ENCODE results near the gene CCBE1.

Gene CCBE1

GRCh38 chr18:59736061-59736460 lies 38.8 kb upstream of the CCBE1 start:
- TF ChIP-seq CTCF (IDR thresholded peaks at IDR 0.05; ENCODE audit: low read depth, low read length): no peak
- H3K4me3 ChIP-seq (replicated peaks in 1 of 2; ENCODE audit: low read depth in 2 of 2, low read length in 2 of 2): no peak overlapping the region
- DNase-seq (ENCODE audit: low read depth in 2 of 2): peak in 1 of 2 donors; percentile 17

DNA sequence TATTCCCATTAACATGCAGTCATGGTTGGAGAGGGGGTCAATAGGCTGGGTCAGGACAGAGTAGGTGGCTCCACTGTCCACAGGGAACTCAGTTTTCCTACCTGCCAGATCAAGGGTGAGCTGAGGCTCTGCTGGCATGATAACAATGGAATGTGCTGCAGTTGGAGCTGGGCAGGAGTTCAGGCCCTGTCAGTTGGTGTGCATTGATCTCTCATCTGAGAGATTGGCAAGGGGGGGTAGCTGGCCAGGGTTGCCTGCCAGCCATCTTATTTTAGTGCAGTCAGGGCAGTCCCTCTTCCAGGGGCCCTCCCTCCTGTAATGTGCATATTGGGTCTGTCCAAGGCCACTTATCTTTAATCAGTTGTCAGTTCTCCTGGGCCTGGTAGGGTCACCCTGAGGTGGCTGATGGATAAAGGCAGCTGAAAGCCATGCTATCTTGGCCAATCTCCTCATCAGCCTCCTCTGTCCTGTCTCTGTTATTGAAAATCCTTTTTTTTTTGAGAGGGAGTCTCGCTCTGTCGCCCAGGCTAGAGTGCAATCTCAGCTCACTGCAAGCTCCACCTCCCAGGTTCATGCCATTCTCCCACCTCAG lies 38.1 kb upstream of the CCBE1 start:
- no peak for TF ChIP-seq CTCF (IDR thresholded peaks at IDR 0.05; ENCODE audit: low read depth, low read length)
- DNase-seq (ENCODE audit: low read depth in 2 of 2): no peak
- no peak overlapping the region for H3K4me3 ChIP-seq (replicated peaks in 1 of 2; ENCODE audit: low read depth in 2 of 2, low read length in 2 of 2)

DNA sequence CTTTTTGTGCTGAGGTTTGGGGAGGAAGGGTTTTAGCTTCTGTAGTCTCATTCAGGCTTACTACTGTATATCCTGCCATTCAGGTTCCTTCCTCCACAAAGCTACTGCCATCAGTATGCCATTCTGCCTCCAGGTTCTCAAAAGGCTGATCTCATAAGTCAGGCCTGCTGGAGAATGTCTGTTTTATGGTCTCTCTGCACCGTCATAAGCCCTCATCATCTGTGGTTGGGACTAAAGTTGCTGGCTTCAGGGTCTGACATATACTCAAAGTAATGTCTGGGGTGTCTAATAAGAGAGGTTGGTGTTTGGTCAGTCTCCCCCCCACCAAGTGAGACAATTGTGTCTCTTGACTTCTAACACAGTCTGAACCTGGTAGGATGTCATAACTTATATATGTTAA lies 36.2 kb upstream of the CCBE1 start:
- no peak overlapping the region for H3K4me3 ChIP-seq (replicated peaks in 1 of 2; ENCODE audit: low read depth in 2 of 2, low read length in 2 of 2)
- no peak for DNase-seq (ENCODE audit: low read depth in 2 of 2)
- no peak for TF ChIP-seq CTCF (IDR thresholded peaks at IDR 0.05; ENCODE audit: low read depth, low read length)

GRCh38 chr18:59730896-59731295 lies 33.7 kb upstream of the CCBE1 start:
- no peak overlapping the region for H3K4me3 ChIP-seq (replicated peaks in 1 of 2; ENCODE audit: low read depth in 2 of 2, low read length in 2 of 2)
- no peak for DNase-seq (ENCODE audit: low read depth in 2 of 2)
- TF ChIP-seq CTCF (IDR thresholded peaks at IDR 0.05; ENCODE audit: low read depth, low read length): no peak

DNA sequence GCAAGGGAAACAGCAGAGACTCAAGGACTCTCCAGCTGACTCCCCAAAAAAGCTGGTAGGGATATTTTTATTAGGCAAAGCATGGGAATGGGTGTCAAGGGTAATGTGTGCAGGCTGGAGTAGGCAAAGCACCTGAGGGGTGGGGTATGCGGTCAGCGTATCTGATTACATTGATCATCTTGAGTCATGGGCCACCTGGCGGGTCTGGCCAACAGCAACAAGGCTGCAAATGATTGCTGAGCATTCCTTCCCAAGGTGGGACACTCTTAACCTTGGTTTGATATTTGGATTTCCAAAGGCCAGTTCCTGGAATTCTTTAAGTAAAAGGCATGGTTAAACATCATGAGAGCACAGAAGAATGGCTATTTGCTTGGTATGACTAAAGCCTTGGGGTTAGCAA lies 32.6 kb upstream of the CCBE1 start:
- no peak overlapping the region for H3K4me3 ChIP-seq (replicated peaks in 1 of 2; ENCODE audit: low read depth in 2 of 2, low read length in 2 of 2)
- no peak for TF ChIP-seq CTCF (IDR thresholded peaks at IDR 0.05; ENCODE audit: low read depth, low read length)
- DNase-seq (ENCODE audit: low read depth in 2 of 2): no peak

DNA sequence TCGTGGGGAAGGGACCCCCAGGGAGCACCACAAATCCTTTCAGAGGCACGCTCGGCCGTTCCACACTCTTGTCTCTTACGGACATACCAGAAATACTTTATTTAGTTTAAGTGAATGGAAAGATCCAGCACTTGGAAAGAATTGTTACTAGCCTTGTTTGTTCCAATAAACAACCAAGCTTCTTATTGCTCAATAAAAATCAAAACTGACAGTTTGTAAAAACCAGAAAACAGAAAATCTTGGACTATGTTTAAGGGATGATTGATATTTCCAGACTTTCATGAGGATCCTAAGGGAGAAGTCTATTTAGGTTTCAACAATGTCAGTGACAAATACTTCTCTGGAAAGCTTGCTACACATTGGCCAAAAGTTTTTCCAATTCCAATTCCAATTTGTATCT lies 31.6 kb upstream of the CCBE1 start:
- no peak overlapping the region for H3K4me3 ChIP-seq (replicated peaks in 1 of 2; ENCODE audit: low read depth in 2 of 2, low read length in 2 of 2)
- DNase-seq (ENCODE audit: low read depth in 2 of 2): no peak
- no peak for TF ChIP-seq CTCF (IDR thresholded peaks at IDR 0.05; ENCODE audit: low read depth, low read length)

GRCh38 chr18:59725142-59725541 lies 27.9 kb upstream of the CCBE1 start:
- peak; percentile 53 to 57 for DNase-seq (ENCODE audit: low read depth in 2 of 2)
- TF ChIP-seq CTCF (IDR thresholded peaks at IDR 0.05; ENCODE audit: low read depth, low read length): no peak
- no peak overlapping the region for H3K4me3 ChIP-seq (replicated peaks in 1 of 2; ENCODE audit: low read depth in 2 of 2, low read length in 2 of 2)

All from cardiac fibroblast (primary cell).